ENCODE results near the gene ADGRG6. TPM values are rescaled to one million over a fixed set of nuclear protein-coding genes. Genes with fewer than 3 reads are reported as not detected.
A peak's percentile ranks its signal among the peaks of the same experiment; 100 is the strongest.

Gene ADGRG6
- total and polyA plus RNA-seq, 2 experiments from 2014 or later: 0.38 to 1.5 TPM

GRCh38 chr6:142407685-142408273, 106.0 kb downstream of the ADGRG6 start:
- in situ Hi-C loops (cut with MboI): no loop called here
- H3K9ac ChIP-seq: no peak overlapping the region
- no peaks in the 10 kb centered on the region for H3K27me3 ChIP-seq (replicated peaks; ENCODE audit: insufficient read depth)
- DNase-seq: no peak
- H2AFZ ChIP-seq: peak overlapping the region; percentile 34; the same call in 1 of the 2 replicates
- no peak for TF ChIP-seq EZH2 (IDR thresholded peaks at IDR 0.05; ENCODE audit: insufficient read depth, poor library complexity, severe bottlenecking)
- no peak for TF ChIP-seq EZH2phosphoT487 (IDR thresholded peaks at IDR 0.05; ENCODE audit: insufficient read depth, low read depth)
- WGBS, 2 experiments (ENCODE audit: low coverage in 1 of 2, low lambda C conversion rate in 2 of 2, missing lambda C conversion rate in 2 of 2): 85 to 87% methylated on average over 3 of the region's 3 CpGs
- no peaks in the 10 kb centered on the region for H4K20me1 ChIP-seq (ENCODE audit: insufficient read depth)
- no peak overlapping the region for H3K4me2 ChIP-seq (ENCODE audit: unreplicated experiment)
- peaks cover 25% of the 10 kb centered on the region for H3K4me1 ChIP-seq (ENCODE audit: insufficient read depth)
- no peaks in the 10 kb centered on the region for H3K79me2 ChIP-seq (ENCODE audit: insufficient read depth)
- H3F3A ChIP-seq (ENCODE audit: insufficient read depth): peaks cover 5% of the 10 kb centered on the region; the same call in 1 of the 2 replicates
- no peaks in the 10 kb centered on the region for H3K36me3 ChIP-seq (ENCODE audit: low read depth)
- H3K9me2 ChIP-seq (ENCODE audit: insufficient read depth): no peaks in the 10 kb centered on the region
- no peak overlapping the region for H3K4me3 ChIP-seq
- H3K9me3 ChIP-seq (ENCODE audit: low read depth): no peaks in the 10 kb centered on the region
- H3K27ac ChIP-seq: no peak overlapping the region

GRCh38 chr6:142408409-142408808, 106.6 kb downstream of the ADGRG6 start:
- Histone ChIP-seq H3K9me2 (ENCODE audit: insufficient read depth) (no peaks in the 10 kb centered on the region), H3F3A (ENCODE audit: insufficient read depth) (peaks cover 11% of the 10 kb centered on the region), H2AFZ (0 out of 2 replicates have a peak overlapping the region, but pooled peaks have one; percentile 16), H3K9me3 (ENCODE audit: low read depth) (no peaks in the 10 kb centered on the region), H3K9ac (no peak overlapping the region), H3K79me2 (ENCODE audit: insufficient read depth) (no peaks in the 10 kb centered on the region), H3K4me1 (ENCODE audit: insufficient read depth) (peaks cover 32% of the 10 kb centered on the region), H4K20me1 (ENCODE audit: insufficient read depth) (no peaks in the 10 kb centered on the region), H3K4me3 (no peak overlapping the region), H3K36me3 (ENCODE audit: low read depth) (no peaks in the 10 kb centered on the region), H3K4me2 (ENCODE audit: unreplicated experiment) (no peak overlapping the region), H3K27me3 (replicated peaks; ENCODE audit: insufficient read depth) (no peaks in the 10 kb centered on the region), H3K27ac (no peak overlapping the region)
- DNase-seq: peak; percentile 22
- in situ Hi-C loops (cut with MboI): no loop called here
- TF ChIP-seq EZH2 (IDR thresholded peaks at IDR 0.05; ENCODE audit: insufficient read depth, poor library complexity, severe bottlenecking) (no peak), EZH2phosphoT487 (IDR thresholded peaks at IDR 0.05; ENCODE audit: insufficient read depth, low read depth) (no peak)

GRCh38 chr6:142409794-142410193, 108.0 kb downstream of the ADGRG6 start:
- Histone ChIP-seq H4K20me1 (ENCODE audit: insufficient read depth) (no peaks in the 10 kb centered on the region), H3K4me1 (ENCODE audit: insufficient read depth) (peaks cover 42% of the 10 kb centered on the region), H3K36me3 (ENCODE audit: low read depth) (no peaks in the 10 kb centered on the region), H3K4me2 (ENCODE audit: unreplicated experiment) (no peak overlapping the region), H3K9ac (no peak overlapping the region), H3F3A (ENCODE audit: insufficient read depth) (peaks cover 11% of the 10 kb centered on the region), H3K27ac (no peak overlapping the region), H3K79me2 (ENCODE audit: insufficient read depth) (no peaks in the 10 kb centered on the region), H3K9me2 (ENCODE audit: insufficient read depth) (no peaks in the 10 kb centered on the region), H3K27me3 (replicated peaks; ENCODE audit: insufficient read depth) (no peaks in the 10 kb centered on the region), H3K9me3 (ENCODE audit: low read depth) (no peaks in the 10 kb centered on the region), H2AFZ (0 out of 2 replicates have a peak overlapping the region, but pooled peaks have one; percentile 24), H3K4me3 (no peak overlapping the region)
- TF ChIP-seq EZH2phosphoT487 (IDR thresholded peaks at IDR 0.05; ENCODE audit: insufficient read depth, low read depth): no peak
- DNase-seq: no peak
- 58 to 67% methylated on average over 1 of the region's 1 CpG for WGBS, 2 experiments (ENCODE audit: low coverage in 1 of 2, low lambda C conversion rate in 2 of 2, missing lambda C conversion rate in 2 of 2)
- in situ Hi-C loops (cut with MboI): no loop called here

DNA sequence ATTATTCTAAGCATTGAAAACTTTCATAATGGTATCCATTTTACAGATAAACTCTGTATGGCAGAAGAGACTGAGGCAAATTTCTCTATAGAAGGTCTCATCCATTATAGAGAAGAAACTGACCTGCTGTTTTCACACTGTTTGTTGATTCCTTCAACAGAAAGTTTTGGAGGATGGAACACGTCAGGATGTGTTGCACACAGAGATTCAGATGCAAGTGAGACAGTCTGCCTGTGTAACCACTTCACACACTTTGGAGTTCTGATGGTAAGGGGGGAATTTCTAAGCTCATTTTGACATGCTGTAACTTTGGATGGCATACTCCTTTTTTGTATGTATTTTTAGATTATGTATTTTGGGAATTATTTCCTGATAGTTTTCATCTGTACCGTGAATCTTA, 109.3 kb downstream of the ADGRG6 start:
- H3K9ac ChIP-seq: no peak overlapping the region
- H3K9me2 ChIP-seq (ENCODE audit: insufficient read depth): no peaks in the 10 kb centered on the region
- H3K9me3 ChIP-seq (ENCODE audit: low read depth): no peaks in the 10 kb centered on the region
- in situ Hi-C loops (cut with MboI): no loop called here
- H3K27me3 ChIP-seq (replicated peaks; ENCODE audit: insufficient read depth): no peaks in the 10 kb centered on the region
- peaks cover 23% of the 10 kb centered on the region for H3F3A ChIP-seq (ENCODE audit: insufficient read depth)
- 92 to 93% methylated on average over 2 of the region's 2 CpGs for WGBS, 2 experiments (ENCODE audit: low coverage in 1 of 2, low lambda C conversion rate in 2 of 2, missing lambda C conversion rate in 2 of 2)
- H3K4me1 ChIP-seq (ENCODE audit: insufficient read depth): peaks cover 55% of the 10 kb centered on the region
- no peak for DNase-seq
- no peak overlapping the region for H3K4me3 ChIP-seq
- H3K36me3 ChIP-seq (ENCODE audit: low read depth): no peaks in the 10 kb centered on the region
- TF ChIP-seq EZH2 (IDR thresholded peaks at IDR 0.05; ENCODE audit: insufficient read depth, poor library complexity, severe bottlenecking): no peak
- TF ChIP-seq EZH2phosphoT487 (IDR thresholded peaks at IDR 0.05; ENCODE audit: insufficient read depth, low read depth): no peak
- no peak overlapping the region for H2AFZ ChIP-seq
- H3K4me2 ChIP-seq (ENCODE audit: unreplicated experiment): no peak overlapping the region
- H3K79me2 ChIP-seq (ENCODE audit: insufficient read depth): no peaks in the 10 kb centered on the region
- H4K20me1 ChIP-seq (ENCODE audit: insufficient read depth): no peaks in the 10 kb centered on the region
- no peak overlapping the region for H3K27ac ChIP-seq

DNA sequence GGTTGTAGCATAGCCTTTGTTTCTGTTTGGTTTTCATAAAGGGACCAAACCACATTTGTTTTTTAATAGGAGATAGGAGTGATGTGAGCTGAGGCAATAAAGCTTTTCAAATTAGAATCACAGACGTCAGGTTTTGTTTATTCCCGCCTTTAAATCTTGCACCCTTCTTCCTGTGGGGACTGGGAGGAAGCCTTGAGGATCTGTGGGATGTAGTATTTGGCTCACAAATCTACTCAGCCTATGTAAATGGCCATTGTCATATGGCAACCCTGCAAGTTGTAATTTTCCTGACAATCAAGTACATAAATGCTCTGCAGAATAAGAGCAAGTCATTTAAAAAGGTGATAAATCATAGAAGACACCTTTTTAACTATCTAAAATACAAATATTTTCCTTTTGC, 110.4 kb downstream of the ADGRG6 start:
- Histone ChIP-seq H3K36me3 (ENCODE audit: low read depth) (no peaks in the 10 kb centered on the region), H3K9me3 (ENCODE audit: low read depth) (no peaks in the 10 kb centered on the region), H3K27ac (peak overlapping the region; percentile 89), H3K4me3 (peak overlapping the region; percentile 38; the same call in 1 of the 2 replicates), H3K9ac (no peak overlapping the region), H3K79me2 (ENCODE audit: insufficient read depth) (no peaks in the 10 kb centered on the region), H4K20me1 (ENCODE audit: insufficient read depth) (no peaks in the 10 kb centered on the region), H3F3A (ENCODE audit: insufficient read depth) (peaks cover 32% of the 10 kb centered on the region), H3K4me2 (ENCODE audit: unreplicated experiment) (peak overlapping the region; percentile 76), H3K4me1 (ENCODE audit: insufficient read depth) (peaks cover 64% of the 10 kb centered on the region), H3K27me3 (replicated peaks; ENCODE audit: insufficient read depth) (no peaks in the 10 kb centered on the region), H3K9me2 (ENCODE audit: insufficient read depth) (no peaks in the 10 kb centered on the region), H2AFZ (no peak overlapping the region)
- no peak for TF ChIP-seq EZH2phosphoT487 (IDR thresholded peaks at IDR 0.05; ENCODE audit: insufficient read depth, low read depth)
- DNase-seq: no peak
- 92 to 94% methylated on average over 2 of the region's 2 CpGs for WGBS, 2 experiments (ENCODE audit: low coverage in 1 of 2, low lambda C conversion rate in 2 of 2, missing lambda C conversion rate in 2 of 2)
- in situ Hi-C loops (cut with MboI): no loop called here
